HepG2 (cell line): Measurements from ENCODE around the gene PDE4D. TPM values are rescaled to one million over a fixed set of nuclear protein-coding genes. Genes with fewer than 3 reads are reported as not detected.

Source experiments
- ATAC-seq: fragments of 200-7000 bp; cut with Tn5 transposase; 3 replicates; pipeline ENCODE4 v1.9.1; 2020; ENCODE audit warnings: mild to moderate bottlenecking, moderate library complexity
- BruUV-seq: library from RNA; stranded (reverse); fragments of 400-500 nt; replicated peaks from 2 replicates; lab custom pipeline; 2021; lab: Mats Ljungman, UMichigan
- CTCF ChIA-PET: fragments of 300-600 bp; formaldehyde crosslinking; extraction: SDS; loops from one replicate; lab custom pipeline; 2021; ENCODE audit warnings: low total read pairs, inconsistent platforms, low intra/inter-chr PET ratio; lab: Yijun Ruan, JAX
- POLR2A ChIA-PET: fragments of 350-600 bp; sonication (Branson Sonifier 250); formaldehyde crosslinking; loops from one replicate; lab custom pipeline; 2020; ENCODE audit warnings: antibody characterized with exemption, inconsistent platforms; lab: Yijun Ruan, JAX
- DNase-seq: peaks from one replicate; pipeline ENCODE4 v3.0.0-alpha.2; 2015; ENCODE audit warnings: low spot score
- FAIRE-seq: peaks from 3 replicates; lab custom pipeline; 2011; peaks lifted over from hg19 to GRCh38; lab: Jason Lieb, UNC
- H2AFZ ChIP-seq: one replicate; pipeline ENCODE4 v1.6.1; 2011; ENCODE audit warnings: low read length, inconsistent platforms
- H3K27ac ChIP-seq: fragments of 300-600 bp; 3 replicates; pipeline ENCODE4 v1.8.0; 2011; ENCODE audit warnings: mixed run types, mild to moderate bottlenecking, mixed read lengths, low read length, inconsistent platforms; ENCODE audit not compliant: insufficient read depth; ENCODE audit errors: extremely low read length
- H3K27me3 ChIP-seq, 2 experiments: fragments of 200-600 bp in 1 of 2; 2 replicates in 1 of 2; 3 replicates in 1 of 2; pipeline versions ENCODE4 v1.6.0 to v1.8.0; 2011; ENCODE audit warnings: low read length in 2 of 2, mild to moderate bottlenecking in 2 of 2, moderate library complexity in 2 of 2, inconsistent platforms in 1 of 2; ENCODE audit not compliant: insufficient read depth in 2 of 2, control insufficient read depth in 1 of 2
- H3K36me3 ChIP-seq, 2 experiments: fragments of 200-600 bp in 1 of 2; replicated peaks in 1 of 2; 2 replicates in 1 of 2; 3 replicates in 1 of 2; pipeline versions ENCODE4 v1.5.1 to v1.8.0; 2011; ENCODE audit warnings: low read length in 2 of 2, inconsistent platforms in 1 of 2; ENCODE audit not compliant: insufficient read depth in 2 of 2, control insufficient read depth in 1 of 2
- H3K4me1 ChIP-seq: 2 replicates; pipeline ENCODE4 v1.5.1; 2012; ENCODE audit warnings: low read length, inconsistent platforms; ENCODE audit not compliant: insufficient read depth
- H3K4me2 ChIP-seq: 2 replicates; pipeline ENCODE4 v1.6.0; 2011; ENCODE audit warnings: low read depth, low read length, inconsistent platforms
- H3K4me3 ChIP-seq, 3 experiments: fragments of 200-600 bp in 1 of 3; sonication (generic), shearing (Covaris generic) in 1 of 3; replicated peaks in 1 of 3; 2 replicates each; pipeline ENCODE4 v1.5.1; 2011 to 2016; ENCODE audit warnings: low read length in 3 of 3, inconsistent platforms in 2 of 3, low read depth in 2 of 3, mild to moderate bottlenecking in 2 of 3, control low read depth in 1 of 3, mixed read lengths in 1 of 3; ENCODE audit not compliant: insufficient read depth in 1 of 3
- H3K79me2 ChIP-seq: one replicate; pipeline ENCODE4 v1.6.1; 2011; ENCODE audit warnings: low read length, inconsistent platforms; ENCODE audit not compliant: insufficient read depth
- H3K9ac ChIP-seq: 2 replicates; pipeline ENCODE4 v1.6.0; 2011; ENCODE audit warnings: mild to moderate bottlenecking, low read depth, low read length, inconsistent platforms; ENCODE audit not compliant: insufficient read depth
- H3K9me3 ChIP-seq: 2 replicates; pipeline ENCODE4 v1.5.1; 2012; ENCODE audit warnings: mild to moderate bottlenecking, low read length
- H4K20me1 ChIP-seq: 2 replicates; pipeline ENCODE4 v1.6.0; 2011; ENCODE audit warnings: inconsistent platforms, mild to moderate bottlenecking, low read length, moderate library complexity; ENCODE audit not compliant: insufficient read depth
- CEBPG ChIP-seq: IDR thresholded peaks from 2 replicates; pipeline ENCODE4 v1.6.1; 2016
- HNRNPK ChIP-seq: fragments of 200-400 bp; formaldehyde crosslinking; IDR thresholded peaks from 2 replicates; pipeline ENCODE4 v1.6.1; 2018; ENCODE audit warnings: low read length, low read depth, moderate library complexity, mild to moderate bottlenecking; ENCODE audit not compliant: poor library complexity, severe bottlenecking
- KLF15 ChIP-seq: sonication (generic); formaldehyde crosslinking; IDR thresholded peaks from 2 replicates; pipeline ENCODE4 v1.8.1; 2023; ENCODE audit warnings: borderline replicate concordance, mild to moderate bottlenecking, inconsistent platforms, missing genetic modification reagents, mixed read lengths
- TERF1 ChIP-seq: sonication (generic); formaldehyde crosslinking; IDR thresholded peaks from 2 replicates; pipeline ENCODE4 v1.8.0; 2022; ENCODE audit warnings: mild to moderate bottlenecking, missing genetic modification reagents, moderate library complexity
- THAP7 ChIP-seq: sonication (generic); formaldehyde crosslinking; IDR thresholded peaks from 2 replicates; pipeline ENCODE4 v1.8.1; 2023; ENCODE audit warnings: mild to moderate bottlenecking, missing genetic modification reagents
- THYN1 ChIP-seq: sonication (generic); formaldehyde crosslinking; IDR thresholded peaks from 2 replicates; pipeline ENCODE4 v1.8.1; 2023; ENCODE audit warnings: low read depth, mild to moderate bottlenecking, moderate library complexity, missing genetic modification reagents, borderline replicate concordance
- ZFP36L1 ChIP-seq: sonication (generic); formaldehyde crosslinking; IDR thresholded peaks from 2 replicates; pipeline ENCODE4 v1.8.0; 2022; ENCODE audit warnings: mild to moderate bottlenecking, missing genetic modification reagents, moderate library complexity
- ZFP62 ChIP-seq: sonication (generic); formaldehyde crosslinking; IDR thresholded peaks from 2 replicates; pipeline ENCODE4 v1.4.0; 2020; ENCODE audit warnings: missing genetic modification reagents
- ZNF407 ChIP-seq: sonication (generic); formaldehyde crosslinking; IDR thresholded peaks from one replicate; pipeline ENCODE4 v1.5.1; 2020; ENCODE audit warnings: mild to moderate bottlenecking, missing genetic modification reagents; ENCODE audit errors: not compliant biosample characterization
- ZNF451 ChIP-seq: sonication (generic); formaldehyde crosslinking; IDR thresholded peaks from 2 replicates; pipeline ENCODE4 v1.5.0; 2020; ENCODE audit warnings: mild to moderate bottlenecking, missing genetic modification reagents
- ZNF724P ChIP-seq: sonication (generic); formaldehyde crosslinking; IDR thresholded peaks from 2 replicates; pipeline ENCODE4 v1.8.0; 2022; ENCODE audit warnings: missing genetic modification reagents, borderline replicate concordance
- WGBS: methylation state at CpG from one replicate; pipeline ENCODE4 v1.1.6; 2017; ENCODE audit warnings: low lambda C conversion rate; 5-methylcytosine and 5-hydroxymethylcytosine counted together
- in situ Hi-C: cut with HindIII; loops from 2 replicates; pipeline ENCODE4 v1.10.0; 2017; ENCODE audit warnings: low pct_unique_long_range_greater_than_20kb; ENCODE audit not compliant: extremely low pct_ligation_motif_present
- intact Hi-C: fragments of 100-400 bp; cut with micrococcal nuclease; formaldehyde crosslinking; loops from one replicate; pipeline ENCODE4 v1.10.0; 2022; ENCODE audit not compliant: unreplicated experiment
- polyA plus RNA-seq, 8 experiments: library from polyadenylated mRNA; depleted of rRNA in 3 of 8; stranded (reverse) in 7 of 8; unstranded in 1 of 8; fragments of >200 nt; fragmentation: Illumina TruSeq in 4 of 8; extraction: Trizol in 4 of 8; gene quantifications; 2 replicates each; pipeline versions ENCODE4 v1.2.1 to v1.2.3, GENCODE V29; 2011 to 2016; ENCODE audit warnings: low read depth in 4 of 8, missing spikeins in 1 of 8, mixed read lengths in 1 of 8; ENCODE audit not compliant: insufficient read depth in 1 of 8
- total RNA-seq, 5 experiments: library from RNA; depleted of rRNA; stranded (reverse); fragments of >200 nt; fragmentation: Illumina TruSeq; extraction: Trizol; gene quantifications; 2 replicates each; pipeline ENCODE4 v1.2.3, GENCODE V29; 2016; ENCODE audit warnings: low read depth in 1 of 5

The PDE4D gene
- total and polyA plus RNA-seq, 2 of the 13 experiments (the other 11 are each of a cell fraction or from before 2014, with no cell fraction given) = 7.0 to 12.2 TPM

GRCh38 chr5:59485629-59486439 lies 407.7 kb downstream of the PDE4D start:
- Histone ChIP-seq H3K27ac (no peak overlapping the region), H3K9me3 (no peaks in the 10 kb centered on the region), H3K4me3 (no peak overlapping the region), H3K4me2 (no peak overlapping the region), H3K4me1 (no peaks in the 10 kb centered on the region), H3K9ac (no peak overlapping the region), H3K27me3 (no peaks in the 10 kb centered on the region), H2AFZ (no peak overlapping the region), H3K79me2 (no peaks in the 10 kb centered on the region), H3K36me3 (no peaks in the 10 kb centered on the region), H4K20me1 (no peaks in the 10 kb centered on the region)
- BruUV-seq = no TSS peak
- 63% methylated on average over 2 of the region's 2 CpGs for WGBS
- FAIRE-seq (no peak), DNase-seq (no peak), ATAC-seq (no peak)
- ChIA-PET POLR2A (no interaction called here), CTCF (no interaction called here)
- intact Hi-C loops (no loop called here), in situ Hi-C loops (no loop called here)
- TF ChIP-seq ZFP62 (no peak), KLF15 (no peak), TERF1 (no peak), ZNF407 (CRISPR knock-in tag) (no peak), CEBPG (CRISPR knock-in tag) (no peak), ZNF724P (CRISPR knock-in tag) (no peak), THAP7 (CRISPR knock-in tag) (no peak), ZFP36L1 (no peak), HNRNPK (no peak), ZNF451 (CRISPR knock-in tag) (no peak), THYN1 (no peak)
